GM12872 (cell line): ENCODE data around the gene C1orf159.

Source experiments
- TF ChIP-seq, protein P1 (sequence below): IDR thresholded peaks from 3 replicates; pipeline ENCODE4 v1.5.1; 2011; ENCODE audit warnings: low read depth, mild to moderate bottlenecking, low read length, moderate library complexity; ENCODE audit not compliant: insufficient read depth

Gene C1orf159

DNA sequence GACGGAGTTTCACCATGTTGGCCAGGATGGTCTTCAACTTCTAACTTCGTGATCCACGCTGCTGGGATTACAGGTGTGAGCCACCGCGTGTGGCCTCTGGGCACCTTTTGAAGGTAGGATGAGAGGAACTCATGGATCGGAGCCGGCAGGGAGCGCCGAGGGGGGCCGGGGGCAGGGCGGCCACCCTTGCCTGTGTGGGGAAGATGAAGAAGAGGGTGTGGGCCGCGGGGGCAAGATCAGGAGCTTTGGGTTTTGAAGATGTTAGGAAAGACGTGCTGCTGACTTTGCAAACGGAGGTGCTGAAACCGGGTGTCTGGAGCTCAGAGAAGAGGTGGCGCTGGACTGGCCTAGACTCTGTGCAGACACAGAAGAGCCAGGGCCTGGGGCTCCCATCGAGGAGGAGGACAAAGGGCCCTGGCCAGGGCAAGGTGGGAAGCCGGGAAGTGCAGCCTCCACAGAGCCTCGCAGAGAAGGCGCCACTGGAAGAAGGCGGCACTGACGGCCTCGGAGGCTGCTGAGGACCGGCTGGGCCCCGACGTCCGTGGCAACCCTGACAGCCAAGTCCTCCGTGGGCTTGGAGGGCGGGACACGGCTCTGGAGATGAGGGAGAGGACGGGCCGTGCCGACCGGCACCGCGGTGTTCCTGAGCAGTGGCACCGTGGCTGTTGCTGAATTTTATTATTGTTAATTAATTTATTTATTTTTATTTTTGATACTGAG, 55.4 kb downstream of the C1orf159 start:
- TF ChIP-seq, protein P1, sequence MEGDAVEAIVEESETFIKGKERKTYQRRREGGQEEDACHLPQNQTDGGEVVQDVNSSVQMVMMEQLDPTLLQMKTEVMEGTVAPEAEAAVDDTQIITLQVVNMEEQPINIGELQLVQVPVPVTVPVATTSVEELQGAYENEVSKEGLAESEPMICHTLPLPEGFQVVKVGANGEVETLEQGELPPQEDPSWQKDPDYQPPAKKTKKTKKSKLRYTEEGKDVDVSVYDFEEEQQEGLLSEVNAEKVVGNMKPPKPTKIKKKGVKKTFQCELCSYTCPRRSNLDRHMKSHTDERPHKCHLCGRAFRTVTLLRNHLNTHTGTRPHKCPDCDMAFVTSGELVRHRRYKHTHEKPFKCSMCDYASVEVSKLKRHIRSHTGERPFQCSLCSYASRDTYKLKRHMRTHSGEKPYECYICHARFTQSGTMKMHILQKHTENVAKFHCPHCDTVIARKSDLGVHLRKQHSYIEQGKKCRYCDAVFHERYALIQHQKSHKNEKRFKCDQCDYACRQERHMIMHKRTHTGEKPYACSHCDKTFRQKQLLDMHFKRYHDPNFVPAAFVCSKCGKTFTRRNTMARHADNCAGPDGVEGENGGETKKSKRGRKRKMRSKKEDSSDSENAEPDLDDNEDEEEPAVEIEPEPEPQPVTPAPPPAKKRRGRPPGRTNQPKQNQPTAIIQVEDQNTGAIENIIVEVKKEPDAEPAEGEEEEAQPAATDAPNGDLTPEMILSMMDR: no peak

DNA sequence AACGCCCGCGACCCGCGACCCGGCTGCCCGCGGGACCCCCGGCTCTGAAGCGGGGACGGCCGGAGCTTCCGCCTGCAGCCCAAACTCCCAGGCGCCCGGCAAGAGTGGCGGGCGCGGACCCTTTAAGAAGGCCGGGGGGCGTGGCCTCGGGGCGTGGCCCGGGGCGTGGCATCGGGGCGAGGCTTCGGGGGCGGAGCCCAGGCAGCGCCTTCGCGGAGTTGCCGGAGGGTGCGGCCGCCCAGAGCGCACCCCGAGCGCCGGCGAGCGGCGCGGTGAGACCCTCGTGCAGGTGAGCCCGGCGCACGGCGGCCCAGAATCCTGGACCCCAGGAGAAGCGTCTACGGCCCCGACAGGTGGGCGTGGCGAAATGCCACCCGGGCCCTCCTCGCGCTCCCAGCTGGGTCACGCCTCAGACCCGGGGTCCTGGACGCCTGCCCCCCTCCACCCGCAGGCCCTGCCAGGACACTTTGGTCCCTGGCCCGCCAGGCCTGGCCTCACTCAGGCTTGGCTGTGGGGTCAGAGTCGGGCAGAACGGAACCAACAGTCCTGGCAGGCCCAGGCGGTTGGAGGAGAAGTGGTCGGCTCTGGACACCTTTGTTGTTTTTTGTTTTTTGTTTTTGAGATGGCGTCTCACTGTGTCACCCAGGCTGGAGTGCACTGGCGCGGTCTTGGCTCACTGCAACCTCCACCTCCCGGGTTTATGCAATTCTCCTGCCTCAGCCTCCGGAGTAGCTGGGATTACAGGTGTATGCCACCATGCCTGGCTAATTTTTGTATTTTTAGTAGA, 56.2 kb downstream of the C1orf159 start:
- TF ChIP-seq, protein P1: no peak

DNA sequence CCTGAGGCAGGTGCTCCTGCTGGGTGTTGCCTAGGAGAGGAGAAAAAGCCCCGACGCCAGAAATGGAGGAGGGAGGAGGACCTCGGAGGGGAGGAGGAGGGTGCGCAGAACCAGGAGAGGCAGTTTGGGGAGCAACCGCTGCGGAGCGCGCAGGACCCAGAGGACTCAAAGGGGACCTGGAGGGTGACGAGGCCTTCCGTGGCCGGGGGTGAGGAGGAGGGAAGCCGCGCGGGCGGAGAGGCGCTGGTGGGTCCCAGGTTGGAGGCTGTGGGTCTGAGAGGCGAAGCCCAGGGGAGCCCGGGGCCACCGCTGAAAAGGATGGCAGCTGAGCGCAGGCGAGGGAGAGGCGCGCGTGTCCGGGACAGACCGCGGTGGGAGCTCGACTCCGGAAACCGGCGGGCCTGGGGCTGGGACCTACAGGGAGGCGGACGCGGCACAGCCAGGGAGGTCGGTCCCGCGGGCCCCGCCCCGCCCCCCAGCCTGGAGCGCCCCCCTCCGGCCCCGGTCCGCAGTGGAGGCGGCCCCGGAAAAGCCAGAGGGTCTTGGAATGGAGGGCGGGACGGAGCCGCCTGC, 56.9 kb downstream of the C1orf159 start:
- TF ChIP-seq, protein P1: peak; percentile 37; the same call in 1 of the 3 replicates

DNA sequence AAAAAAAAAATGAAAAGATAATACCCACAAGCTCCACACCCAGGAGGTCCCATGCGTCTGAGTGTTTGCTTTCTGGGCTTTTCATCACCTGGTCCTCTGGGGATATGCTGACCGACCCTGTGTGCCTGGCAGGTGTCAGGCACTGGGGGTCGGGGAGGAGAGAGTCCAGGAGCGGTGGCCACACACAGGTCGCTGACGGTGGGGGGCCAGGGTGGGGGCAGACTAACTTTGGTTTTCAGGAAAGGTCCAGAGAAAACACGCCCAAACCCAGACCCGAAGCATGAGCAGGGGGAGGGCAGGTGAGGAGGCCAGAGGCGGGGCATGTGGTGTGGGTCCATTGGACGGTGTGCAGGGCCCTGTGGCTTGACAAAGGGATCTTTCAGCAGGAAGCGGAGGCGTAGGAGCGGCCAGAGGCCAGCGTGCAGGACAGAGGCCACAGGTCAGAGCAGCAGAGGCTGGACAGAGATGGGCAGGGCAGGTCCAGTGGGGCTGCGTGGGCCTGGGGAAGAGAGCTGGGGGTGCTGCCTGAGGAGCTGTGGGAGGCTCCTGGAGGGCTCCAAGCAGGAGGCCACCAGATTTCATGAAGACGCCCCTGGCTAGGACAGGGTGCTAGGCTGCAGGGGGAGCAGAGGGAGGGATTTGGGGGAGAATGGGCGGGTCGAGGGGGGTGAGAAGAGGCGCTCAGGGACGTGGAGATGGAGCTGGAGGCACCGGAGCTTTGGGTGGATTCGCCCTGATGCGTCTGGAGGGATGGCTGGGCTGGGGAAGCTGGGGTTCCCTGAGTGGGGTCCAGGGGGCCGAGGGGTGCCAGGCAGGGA, 57.6 kb downstream of the C1orf159 start:
- TF ChIP-seq, protein P1: no peak

DNA sequence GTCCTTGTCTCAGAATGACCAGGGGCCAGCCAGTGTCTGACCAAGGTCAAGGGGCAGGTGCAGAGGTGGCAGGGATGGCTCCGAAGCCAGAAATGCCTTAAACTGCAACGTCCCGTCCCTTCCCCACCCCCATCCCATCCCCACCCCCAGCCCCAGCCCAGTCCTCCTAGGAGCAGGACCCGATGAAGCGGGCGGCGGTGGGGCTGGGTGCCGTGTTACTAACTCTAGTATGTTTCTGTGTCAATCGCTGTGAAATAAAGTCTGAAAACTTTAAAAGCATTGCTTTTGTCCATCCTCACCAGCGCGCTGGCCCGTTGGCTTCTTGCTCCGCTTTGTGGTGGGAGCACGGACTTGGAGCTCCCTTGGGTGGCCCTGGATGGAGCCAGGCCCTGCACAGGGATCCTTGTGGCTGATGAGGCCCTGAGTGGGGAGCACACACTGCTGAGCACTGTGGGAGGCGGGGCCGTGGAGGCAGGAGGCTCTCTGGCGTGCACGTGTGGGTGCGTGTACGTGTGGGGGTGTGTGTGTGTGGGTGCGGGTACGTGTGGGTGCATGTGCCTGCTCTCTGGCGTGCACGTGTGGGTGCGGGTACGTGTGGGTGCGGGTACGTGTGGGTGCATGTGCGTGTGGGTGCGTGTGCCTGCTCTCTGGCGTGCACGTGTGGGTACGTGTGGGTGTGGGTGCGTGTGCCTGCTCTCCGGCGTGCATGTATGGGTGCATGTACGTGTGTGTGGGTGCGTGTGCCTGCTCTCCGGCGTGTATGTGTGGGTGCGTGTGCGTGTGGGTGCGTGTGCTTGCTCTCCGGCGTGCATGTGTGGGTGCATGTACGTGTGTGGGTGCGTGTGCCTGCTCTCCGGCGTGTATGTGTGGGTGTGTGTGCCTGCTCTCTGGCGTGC, 59.8 kb downstream of the C1orf159 start:
- TF ChIP-seq, protein P1: no peak

DNA sequence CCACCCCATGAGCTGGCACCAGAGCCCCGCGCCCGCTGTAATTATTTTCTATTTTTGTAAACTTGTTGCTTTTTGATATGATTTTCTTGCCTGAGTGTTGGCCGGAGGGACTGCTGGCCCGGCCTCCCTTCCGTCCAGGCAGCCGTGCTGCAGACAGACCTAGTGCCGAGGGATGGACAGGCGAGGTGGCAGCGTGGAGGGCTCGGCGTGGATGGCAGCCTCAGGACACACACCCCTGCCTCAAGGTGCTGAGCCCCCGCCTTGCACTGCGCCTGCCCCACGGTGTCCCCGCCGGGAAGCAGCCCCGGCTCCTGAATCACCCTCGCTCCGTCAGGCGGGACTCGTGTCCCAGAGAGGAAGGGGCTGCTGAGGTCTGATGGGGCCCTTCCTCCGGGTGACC, 60.9 kb downstream of the C1orf159 start:
- TF ChIP-seq, protein P1: no peak
